K562 (cell line): ENCODE measurements around the gene CLASP2.

Source experiments
- ADNP ChIP-seq: fragments of 200-800 bp; sonication (Bioruptor generic); IDR thresholded peaks from 2 replicates; pipeline ENCODE4 v1.6.1; 2016; ENCODE audit warnings: missing genetic modification characterization, missing compliant biosample characterization
- CTCF ChIP-seq, 3 experiments: IDR thresholded peaks in 2 of 3; conservative IDR thresholded peaks in 1 of 3; 2 replicates each; pipeline ENCODE4 v1.5.1; 2011 to 2012; ENCODE audit warnings: low read length in 3 of 3, mild to moderate bottlenecking in 3 of 3, control low read depth in 2 of 3, improper control_type of control experiment in 1 of 3, inconsistent platforms in 1 of 3, low read depth in 1 of 3, mixed read lengths in 1 of 3, moderate library complexity in 1 of 3; ENCODE audit not compliant: insufficient read depth in 2 of 3
- EZH2 ChIP-seq: IDR thresholded peaks from 2 replicates; pipeline ENCODE4 v1.6.1; 2012; ENCODE audit warnings: low read depth, mild to moderate bottlenecking, inconsistent platforms, low read length, borderline replicate concordance
- MYNN ChIP-seq, 2 experiments: sonication (generic); formaldehyde crosslinking in 1 of 2; IDR thresholded peaks; 2 replicates each; pipeline versions ENCODE4 v1.5.0 to v1.6.1; 2016 to 2020; ENCODE audit warnings: antibody characterized with exemption in 1 of 2, missing genetic modification reagents in 1 of 2
- PRDM10 ChIP-seq: fragments of 450-650 bp; IDR thresholded peaks from 2 replicates; pipeline ENCODE4 v1.6.1; 2018; ENCODE audit not compliant: partially characterized antibody
- TARDBP ChIP-seq: fragments of 450-650 bp; IDR thresholded peaks from 2 replicates; pipeline ENCODE4 v1.6.1; 2016

- no peak for TF ChIP-seq MYNN (IDR thresholded peaks at IDR 0.05)
- TF ChIP-seq MYNN (CRISPR knock-in tag; IDR thresholded peaks at IDR 0.05) = no peak
- no peak for TF ChIP-seq CTCF (IDR thresholded peaks at IDR 0.05 in 2 of 3, conservative IDR thresholded peaks at IDR 0.05 in 1 of 3; ENCODE audit: insufficient read depth in 2 of 3, low read depth in 1 of 3, low read length in 3 of 3)
- no peak for TF ChIP-seq TARDBP
- no peak for TF ChIP-seq ADNP (tag)
- no peak for TF ChIP-seq PRDM10
- TF ChIP-seq EZH2 = no peak
Measured at GRCh38 chr3:33482111-33482521, 235.9 kb downstream of the CLASP2 start.
